Astrocyte (in vitro differentiated cells and primary cell): Measurements from ENCODE around the gene ABCA1. TPM values are rescaled to one million over a fixed set of nuclear protein-coding genes. Genes with fewer than 3 reads are reported as not detected.

ENCODE experiments used
- DNase-seq: peaks from one replicate; pipeline ENCODE4 v3.0.0-alpha.2; 2010; ENCODE audit warnings: low read depth
- FAIRE-seq: peaks from 2 replicates; lab custom pipeline; 2011; peaks lifted over from hg19 to GRCh38; lab: Jason Lieb, UNC
- H2AFZ ChIP-seq: 2 replicates; pipeline ENCODE4 v1.6.0; 2012; ENCODE audit warnings: low read depth, low read length, inconsistent platforms
- H3K27ac ChIP-seq: 2 replicates; pipeline ENCODE4 v1.5.1; 2011; ENCODE audit warnings: low read depth, low read length, inconsistent platforms
- H3K27me3 ChIP-seq: 2 replicates; pipeline ENCODE4 v1.6.0; 2011; ENCODE audit warnings: low read length, inconsistent platforms; ENCODE audit not compliant: insufficient read depth
- H3K36me3 ChIP-seq: 2 replicates; pipeline ENCODE4 v1.5.1; 2011; ENCODE audit warnings: low read length, inconsistent platforms; ENCODE audit not compliant: insufficient read depth
- H3K4me1 ChIP-seq: 2 replicates; pipeline ENCODE4 v1.5.1; 2011; ENCODE audit warnings: low read length, inconsistent platforms; ENCODE audit not compliant: insufficient read depth
- H3K4me2 ChIP-seq: 2 replicates; pipeline ENCODE4 v1.6.0; 2012; ENCODE audit warnings: low read length, inconsistent platforms
- H3K4me3 ChIP-seq: 2 replicates; pipeline ENCODE4 v1.5.1; 2011; ENCODE audit warnings: low read depth, mild to moderate bottlenecking, low read length, inconsistent platforms; ENCODE audit not compliant: insufficient read depth
- H3K79me2 ChIP-seq: 2 replicates; pipeline ENCODE4 v1.6.0; 2012; ENCODE audit warnings: mild to moderate bottlenecking, low read length, inconsistent platforms; ENCODE audit not compliant: insufficient read depth
- H3K9ac ChIP-seq: 2 replicates; pipeline ENCODE4 v1.6.0; 2012; ENCODE audit warnings: mild to moderate bottlenecking, low read length, inconsistent platforms
- H3K9me3 ChIP-seq: 2 replicates; pipeline ENCODE4 v1.5.1; 2012; ENCODE audit warnings: low read depth, mild to moderate bottlenecking, low read length, inconsistent platforms; ENCODE audit not compliant: insufficient read depth
- H4K20me1 ChIP-seq: 2 replicates; pipeline ENCODE4 v1.6.0; 2012; ENCODE audit warnings: low read length, inconsistent platforms; ENCODE audit not compliant: insufficient read depth
- H3K27ac Mint-ChIP-seq: one replicate; pipeline ENCODE4 v1.8.0; 2021; ENCODE audit warnings: mild to moderate bottlenecking, mixed read lengths; ENCODE audit not compliant: unreplicated experiment
- H3K27me3 Mint-ChIP-seq: one replicate; pipeline ENCODE4 v1.8.0; 2021; ENCODE audit warnings: low read depth, mixed read lengths; ENCODE audit not compliant: unreplicated experiment
- H3K36me3 Mint-ChIP-seq: one replicate; pipeline ENCODE4 v1.8.0; 2021; ENCODE audit warnings: low read depth, mixed read lengths; ENCODE audit not compliant: unreplicated experiment
- H3K4me1 Mint-ChIP-seq: one replicate; pipeline ENCODE4 v1.8.0; 2021; ENCODE audit warnings: low read depth, mixed read lengths; ENCODE audit not compliant: unreplicated experiment
- H3K4me3 Mint-ChIP-seq: one replicate; pipeline ENCODE4 v1.8.0; 2021; ENCODE audit warnings: mild to moderate bottlenecking, moderate library complexity, mixed read lengths; ENCODE audit not compliant: unreplicated experiment
- H3K9me3 Mint-ChIP-seq: one replicate; pipeline ENCODE4 v1.8.0; 2021; ENCODE audit warnings: mild to moderate bottlenecking, mixed read lengths; ENCODE audit not compliant: unreplicated experiment
- CTCF ChIP-seq: IDR thresholded peaks from 2 replicates; pipeline ENCODE4 v1.5.1; 2011; ENCODE audit warnings: low read depth, mild to moderate bottlenecking, inconsistent platforms, low read length, moderate library complexity; ENCODE audit not compliant: insufficient read depth
- EZH2 ChIP-seq: IDR thresholded peaks from 2 replicates; pipeline ENCODE4 v1.6.1; 2012; ENCODE audit warnings: mild to moderate bottlenecking, low read length, inconsistent platforms; ENCODE audit not compliant: insufficient read depth
- total RNA-seq: library from RNA; stranded (reverse); gene quantifications from 2 replicates; pipeline ENCODE4 v1.2.1, GENCODE V29; 2021

The ABCA1 gene
- total RNA-seq, 1 donor from 2014 or later: 109 TPM

- Histone ChIP-seq H3K36me3 (peaks cover 67% of the 10 kb centered on the region), H3K4me1 (no peaks in the 10 kb centered on the region), H3K27ac (no peak overlapping the region), H3K4me3 (no peak overlapping the region), H2AFZ (no peak overlapping the region), H3K4me2 (no peak overlapping the region), H3K9ac (no peak overlapping the region), H3K79me2 (no peaks in the 10 kb centered on the region), H3K9me3 (no peaks in the 10 kb centered on the region), H4K20me1 (peaks cover 12% of the 10 kb centered on the region), H3K27me3 (no peaks in the 10 kb centered on the region)
- FAIRE-seq (no peak), DNase-seq (no peak)
- no peak overlapping the region for H3K4me3 Mint-ChIP-seq
- H3K27me3 Mint-ChIP-seq: no peaks in the 10 kb centered on the region
- H3K9me3 Mint-ChIP-seq: no peaks in the 10 kb centered on the region
- no peak overlapping the region for H3K27ac Mint-ChIP-seq
- H3K36me3 Mint-ChIP-seq: peaks cover 33% of the 10 kb centered on the region
- H3K4me1 Mint-ChIP-seq: peaks cover 3% of the 10 kb centered on the region
- TF ChIP-seq EZH2: no peak
- no peak for TF ChIP-seq CTCF
These were observed 129.6 kb downstream of the ABCA1 start for GRCh38 chr9:104798209-104798995.

DNA sequence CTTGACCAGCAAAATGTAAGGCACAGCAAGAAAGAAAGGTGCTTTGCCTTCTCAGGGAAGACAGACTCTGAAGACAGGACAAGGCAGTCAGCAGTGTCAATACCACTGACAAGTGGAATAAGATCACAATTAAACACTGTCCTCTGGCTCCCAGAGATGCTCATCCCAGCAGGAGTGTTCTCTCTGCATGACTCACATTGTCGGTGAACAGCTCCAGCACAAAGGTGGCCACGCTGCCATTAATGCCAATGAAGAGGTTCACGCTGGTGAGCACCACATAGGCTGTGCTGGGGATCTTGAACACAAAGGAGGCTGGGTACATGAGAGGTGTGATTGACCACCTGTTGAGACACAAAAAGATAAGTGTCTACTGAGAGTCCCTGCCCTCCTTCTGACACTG is 132.1 kb downstream of the ABCA1 start:
- no peak overlapping the region for H3K4me3 Mint-ChIP-seq
- Histone ChIP-seq H3K4me2 (no peak overlapping the region), H3K9ac (no peak overlapping the region), H4K20me1 (peaks cover 8% of the 10 kb centered on the region), H3K4me1 (peaks cover 7% of the 10 kb centered on the region), H3K27ac (no peak overlapping the region), H3K36me3 (peaks cover 59% of the 10 kb centered on the region), H3K4me3 (no peak overlapping the region), H3K9me3 (no peaks in the 10 kb centered on the region), H2AFZ (no peak overlapping the region), H3K27me3 (no peaks in the 10 kb centered on the region), H3K79me2 (no peaks in the 10 kb centered on the region)
- no peak overlapping the region for H3K27ac Mint-ChIP-seq
- no peak for FAIRE-seq
- no peak for TF ChIP-seq EZH2
- no peak for TF ChIP-seq CTCF
- H3K4me1 Mint-ChIP-seq: peaks cover 5% of the 10 kb centered on the region
- H3K36me3 Mint-ChIP-seq: peaks cover 38% of the 10 kb centered on the region
- no peaks in the 10 kb centered on the region for H3K27me3 Mint-ChIP-seq
- no peaks in the 10 kb centered on the region for H3K9me3 Mint-ChIP-seq
- no peak for DNase-seq

DNA sequence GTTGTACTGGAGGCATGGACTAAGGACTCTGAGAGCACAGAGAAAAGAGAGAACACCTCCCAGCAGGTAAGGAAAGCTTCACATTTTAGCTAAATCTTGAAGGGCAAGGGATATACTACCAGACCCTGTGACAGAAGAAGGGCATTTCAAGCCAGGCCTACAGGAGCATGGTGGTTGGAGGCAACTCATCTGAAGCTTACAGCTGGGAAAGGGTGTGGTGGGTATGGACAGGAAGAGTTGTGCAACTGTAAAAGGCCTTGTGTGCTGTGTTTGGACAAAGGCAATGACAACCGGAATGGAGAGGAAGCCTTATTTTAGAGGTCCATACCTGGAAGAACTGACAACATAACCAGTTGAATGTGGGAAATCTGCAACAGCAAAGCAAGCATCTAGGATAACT is 132.9 kb downstream of the ABCA1 start:
- H3K36me3 ChIP-seq: peaks cover 58% of the 10 kb centered on the region
- H3K27ac ChIP-seq: no peak overlapping the region
- no peak overlapping the region for H3K4me2 ChIP-seq
- H3K9me3 ChIP-seq: no peaks in the 10 kb centered on the region
- Mint-ChIP-seq H3K27me3 (no peaks in the 10 kb centered on the region), H3K4me1 (peaks cover 5% of the 10 kb centered on the region), H3K4me3 (no peak overlapping the region), H3K9me3 (no peaks in the 10 kb centered on the region), H3K36me3 (peaks cover 38% of the 10 kb centered on the region), H3K27ac (no peak overlapping the region)
- FAIRE-seq (no peak), DNase-seq (no peak)
- no peaks in the 10 kb centered on the region for H3K27me3 ChIP-seq
- peaks cover 7% of the 10 kb centered on the region for H3K4me1 ChIP-seq
- H3K9ac ChIP-seq: no peak overlapping the region
- H4K20me1 ChIP-seq: peaks cover 5% of the 10 kb centered on the region
- no peaks in the 10 kb centered on the region for H3K79me2 ChIP-seq
- no peak overlapping the region for H2AFZ ChIP-seq
- TF ChIP-seq EZH2: no peak
- TF ChIP-seq CTCF: no peak
- H3K4me3 ChIP-seq: no peak overlapping the region
